HUES6 (cell line): ENCODE measurements around the gene RNLS.

Experiments
- H3K27ac ChIP-seq: 2 replicates; pipeline ENCODE4 v1.7.0; 2013; ENCODE audit warnings: low read depth, mild to moderate bottlenecking, low read length, inconsistent platforms
- H3K27me3 ChIP-seq: 2 replicates; pipeline ENCODE4 v1.6.1; 2013; ENCODE audit warnings: low read length; ENCODE audit not compliant: control insufficient read depth, insufficient read depth
- H3K36me3 ChIP-seq: 2 replicates; pipeline ENCODE4 v1.6.1; 2013; ENCODE audit warnings: low read length; ENCODE audit not compliant: control insufficient read depth, insufficient read depth
- H3K4me1 ChIP-seq: 2 replicates; pipeline ENCODE4 v1.6.1; 2013; ENCODE audit warnings: low read length; ENCODE audit not compliant: control insufficient read depth, insufficient read depth
- H3K4me3 ChIP-seq: 2 replicates; pipeline ENCODE4 v1.5.1; 2013; ENCODE audit warnings: low read depth, low read length
- H3K9ac ChIP-seq: one replicate; pipeline ENCODE4 v1.6.1; 2013; ENCODE audit warnings: mild to moderate bottlenecking, low read length
- H3K9me3 ChIP-seq: 2 replicates; pipeline ENCODE4 v1.6.1; 2013; ENCODE audit warnings: low read depth, low read length; ENCODE audit not compliant: control insufficient read depth, insufficient read depth

Gene RNLS

GRCh38 chr10:88424881-88425280 lies 158.2 kb downstream of the RNLS start:
- no peaks in the 10 kb centered on the region for H3K9me3 ChIP-seq
- H3K36me3 ChIP-seq: no peaks in the 10 kb centered on the region
- no peak overlapping the region for H3K9ac ChIP-seq
- no peaks in the 10 kb centered on the region for H3K27me3 ChIP-seq
- no peak overlapping the region for H3K27ac ChIP-seq
- no peaks in the 10 kb centered on the region for H3K4me1 ChIP-seq
- no peak overlapping the region for H3K4me3 ChIP-seq

GRCh38 chr10:88423732-88424131 lies 159.4 kb downstream of the RNLS start:
- Histone ChIP-seq H3K4me1 (peaks cover 5% of the 10 kb centered on the region; the same call in 1 of the 2 replicates), H3K27ac (no peak overlapping the region), H3K4me3 (no peak overlapping the region), H3K36me3 (no peaks in the 10 kb centered on the region), H3K9me3 (no peaks in the 10 kb centered on the region), H3K27me3 (no peaks in the 10 kb centered on the region), H3K9ac (no peak overlapping the region)

- no peaks in the 10 kb centered on the region for H3K9me3 ChIP-seq
- no peak overlapping the region for H3K4me3 ChIP-seq
- H3K4me1 ChIP-seq: peaks cover 11% of the 10 kb centered on the region; the same call in 1 of the 2 replicates
- H3K27me3 ChIP-seq: no peaks in the 10 kb centered on the region
- H3K36me3 ChIP-seq: no peaks in the 10 kb centered on the region
- H3K9ac ChIP-seq: no peak overlapping the region
- H3K27ac ChIP-seq: no peak overlapping the region
Observed at GRCh38 chr10:88421590-88421989, 161.5 kb downstream of the RNLS start.

- Histone ChIP-seq H3K27ac (no peak overlapping the region), H3K9me3 (no peaks in the 10 kb centered on the region), H3K36me3 (no peaks in the 10 kb centered on the region), H3K27me3 (no peaks in the 10 kb centered on the region), H3K4me3 (no peak overlapping the region), H3K9ac (no peak overlapping the region), H3K4me1 (peaks cover 16% of the 10 kb centered on the region)
Observed at GRCh38 chr10:88418871-88419270, 164.2 kb downstream of the RNLS start.

- Histone ChIP-seq H3K4me3 (no peak overlapping the region), H3K27ac (no peak overlapping the region), H3K36me3 (no peaks in the 10 kb centered on the region), H3K9me3 (no peaks in the 10 kb centered on the region), H3K4me1 (peaks cover 16% of the 10 kb centered on the region), H3K27me3 (no peaks in the 10 kb centered on the region), H3K9ac (no peak overlapping the region)
Observed at GRCh38 chr10:88417387-88418030, 165.6 kb downstream of the RNLS start.

GRCh38 chr10:88416801-88417200 lies 166.3 kb downstream of the RNLS start:
- Histone ChIP-seq H3K27me3 (no peaks in the 10 kb centered on the region), H3K4me3 (no peak overlapping the region), H3K27ac (no peak overlapping the region), H3K36me3 (no peaks in the 10 kb centered on the region), H3K9me3 (no peaks in the 10 kb centered on the region), H3K4me1 (peaks cover 16% of the 10 kb centered on the region), H3K9ac (no peak overlapping the region)

- Histone ChIP-seq H3K36me3 (no peaks in the 10 kb centered on the region), H3K27me3 (no peaks in the 10 kb centered on the region), H3K9me3 (no peaks in the 10 kb centered on the region), H3K27ac (no peak overlapping the region), H3K4me1 (peaks cover 16% of the 10 kb centered on the region), H3K9ac (no peak overlapping the region), H3K4me3 (no peak overlapping the region)
Observed at GRCh38 chr10:88415533-88416130, 167.5 kb downstream of the RNLS start.

GRCh38 chr10:88413412-88413811 lies 169.7 kb downstream of the RNLS start:
- H3K4me3 ChIP-seq: no peak overlapping the region

GRCh38 chr10:88411772-88412349 lies 171.3 kb downstream of the RNLS start:
- H3K27ac ChIP-seq: no peak overlapping the region
- no peaks in the 10 kb centered on the region for H3K27me3 ChIP-seq
- H3K36me3 ChIP-seq: no peaks in the 10 kb centered on the region
- peaks cover 5% of the 10 kb centered on the region; the same call in 1 of the 2 replicates for H3K4me1 ChIP-seq
- H3K9me3 ChIP-seq: no peaks in the 10 kb centered on the region
- H3K4me3 ChIP-seq: no peak overlapping the region
- no peak overlapping the region for H3K9ac ChIP-seq

More at GRCh38 chr10:88413412-88413811, 169.7 kb downstream of the RNLS start:
- peaks cover 11% of the 10 kb centered on the region for H3K4me1 ChIP-seq
- no peaks in the 10 kb centered on the region for H3K27me3 ChIP-seq
- H3K27ac ChIP-seq: no peak overlapping the region
- H3K9me3 ChIP-seq: no peaks in the 10 kb centered on the region
- H3K9ac ChIP-seq: no peak overlapping the region
- H3K36me3 ChIP-seq: no peaks in the 10 kb centered on the region

GRCh38 chr10:88409824-88410223 lies 173.3 kb downstream of the RNLS start:
- no peaks in the 10 kb centered on the region for H3K4me1 ChIP-seq
- H3K27ac ChIP-seq: no peak overlapping the region
- H3K4me3 ChIP-seq: no peak overlapping the region

GRCh38 chr10:88409236-88409635 lies 173.9 kb downstream of the RNLS start:
- H3K27ac ChIP-seq: no peak overlapping the region
- no peak overlapping the region for H3K4me3 ChIP-seq

More at GRCh38 chr10:88409824-88410223, 173.3 kb downstream of the RNLS start:
- Histone ChIP-seq H3K9me3 (no peaks in the 10 kb centered on the region), H3K9ac (no peak overlapping the region), H3K36me3 (no peaks in the 10 kb centered on the region), H3K27me3 (no peaks in the 10 kb centered on the region)

More at GRCh38 chr10:88409236-88409635, 173.9 kb downstream of the RNLS start:
- Histone ChIP-seq H3K36me3 (no peaks in the 10 kb centered on the region), H3K9ac (no peak overlapping the region), H3K9me3 (no peaks in the 10 kb centered on the region), H3K4me1 (no peaks in the 10 kb centered on the region), H3K27me3 (no peaks in the 10 kb centered on the region)
